Activated CD4-positive, CD25-positive, alpha-beta regulatory T cell treated with anti-CD3 and anti-CD28 coated beads, Interleukin-2, amount 50 U/mL, for 16 hours (primary cell): ENCODE data around the gene SCN4A.

Source experiments
- DNase-seq: peaks from one replicate; pipeline ENCODE4 v3.0.0-alpha.2; 2020; ENCODE audit warnings: low read depth, low spot score

SCN4A gene

DNA sequence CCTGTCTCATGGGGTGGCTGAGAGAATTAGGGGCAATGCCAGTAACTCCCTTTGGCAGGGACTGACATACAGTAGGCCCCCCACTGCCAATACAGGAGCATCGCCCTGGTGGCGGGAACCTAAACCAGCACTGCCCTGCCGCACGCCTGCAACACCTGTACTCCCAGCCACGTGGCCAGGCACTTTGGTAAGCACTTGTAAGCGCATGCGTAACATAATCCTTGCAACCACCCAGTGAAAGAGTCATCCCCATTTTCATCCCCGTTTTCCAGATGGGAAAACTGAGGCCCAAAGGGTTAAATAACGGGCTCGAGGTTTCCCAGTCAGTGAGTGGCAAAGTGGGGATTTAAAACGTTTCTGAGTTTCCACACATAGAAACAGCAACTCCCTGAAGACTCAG, 17.5 kb downstream of the SCN4A start:
- DNase-seq: no peak

DNA sequence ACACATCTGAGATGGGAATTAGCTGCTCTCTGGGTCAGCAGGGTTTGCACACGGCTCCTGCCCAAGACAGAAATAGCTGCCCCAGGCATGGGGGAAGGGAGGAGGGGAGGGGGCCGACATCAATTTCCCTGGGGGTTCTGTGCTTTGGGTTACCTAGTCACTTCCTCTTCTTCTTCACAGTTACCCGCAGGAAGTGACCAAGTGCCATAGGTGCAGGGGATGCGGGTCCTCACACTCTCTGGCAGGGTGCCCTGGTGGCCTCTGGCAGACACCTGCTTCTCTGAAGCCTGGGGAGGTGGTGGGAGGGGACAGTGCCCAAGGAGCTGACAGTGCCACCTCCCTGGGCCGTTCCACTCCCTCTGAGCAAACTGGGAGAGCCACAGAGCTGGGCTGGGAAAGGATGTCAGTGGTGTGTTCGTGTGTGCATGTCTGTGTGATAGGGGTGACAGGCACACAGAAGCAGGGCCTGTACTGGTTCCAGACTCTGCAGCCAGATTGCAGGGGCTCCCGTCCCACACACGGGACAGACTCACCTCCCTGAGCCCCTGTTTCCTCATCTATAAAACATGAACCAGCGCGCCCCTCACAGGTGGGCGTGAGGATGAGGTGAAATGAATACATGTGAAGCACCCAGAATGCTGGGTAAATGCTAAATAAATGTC, 18.2 kb downstream of the SCN4A start:
- no peak for DNase-seq

DNA sequence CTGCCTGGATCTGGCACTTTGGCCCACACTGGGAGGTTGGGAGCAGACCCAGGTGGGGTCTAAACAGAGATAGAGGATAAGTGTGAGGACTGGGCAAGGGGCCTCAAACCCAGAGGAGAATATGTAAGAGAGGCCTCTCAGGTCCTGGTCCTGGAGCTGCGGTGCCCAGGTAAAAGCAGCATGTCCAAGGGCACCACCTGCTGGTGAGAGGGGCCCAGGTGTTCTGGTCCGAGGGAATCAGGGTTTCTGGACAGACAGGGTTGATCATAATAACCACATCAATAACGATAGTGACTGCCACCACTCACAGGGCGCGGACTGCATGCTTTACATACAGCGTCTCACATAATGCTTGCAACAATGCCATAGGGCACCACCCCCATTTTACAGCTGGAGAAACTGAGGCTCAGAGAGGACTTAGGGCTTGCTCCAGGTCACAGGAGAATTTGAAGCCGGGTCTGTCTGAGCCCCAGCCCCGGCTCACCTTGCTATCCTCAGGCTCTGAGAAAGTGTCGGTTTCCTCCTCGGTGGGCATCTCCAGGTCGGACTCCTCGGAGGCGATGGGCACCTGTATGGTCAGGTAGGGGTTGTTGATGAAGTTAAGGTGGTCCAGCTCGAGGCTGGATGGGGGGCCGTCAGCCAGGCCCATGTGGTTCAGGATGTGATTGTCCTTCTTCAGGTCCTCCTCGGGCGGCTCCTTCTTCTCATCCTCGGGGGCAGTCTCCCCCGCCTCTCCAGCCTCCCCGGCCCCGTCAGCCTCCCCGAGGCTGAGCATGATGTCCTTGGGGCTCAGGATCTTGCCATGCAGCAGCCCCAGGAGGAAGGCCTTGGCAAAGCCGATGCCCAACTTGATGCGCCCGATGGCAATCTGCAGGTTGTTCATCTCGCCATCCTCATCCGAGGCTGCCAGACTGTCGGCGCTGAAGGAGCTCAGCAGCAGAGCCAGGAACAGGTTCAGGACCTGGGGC, 21.5 kb downstream of the SCN4A start:
- DNase-seq: no peak

GRCh38 chr17:63949576-63950250, 23.0 kb downstream of the SCN4A start:
- DNase-seq: no peak

DNA sequence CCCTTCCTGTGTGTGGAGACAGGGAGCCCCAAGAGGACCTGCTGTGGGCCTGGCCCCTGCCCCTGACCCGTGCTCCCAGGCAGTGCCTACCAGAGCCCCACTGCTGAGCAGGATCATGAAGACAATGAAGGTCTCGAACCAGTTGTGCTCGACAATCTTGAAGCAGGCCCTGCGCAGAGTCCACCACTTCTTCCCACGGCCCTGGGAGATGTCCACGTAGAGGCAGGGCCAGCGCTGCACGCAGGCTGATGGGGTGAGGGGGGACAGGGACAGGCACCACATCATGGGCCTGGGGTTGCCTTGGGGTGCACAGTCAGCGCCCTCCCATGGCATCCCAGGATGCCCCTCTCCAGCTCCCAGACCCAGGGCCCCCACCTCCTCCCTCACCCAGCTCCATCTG, 24.2 kb downstream of the SCN4A start:
- DNase-seq: no peak

GRCh38 chr17:63947711-63948330, 24.9 kb downstream of the SCN4A start:
- no peak for DNase-seq

DNA sequence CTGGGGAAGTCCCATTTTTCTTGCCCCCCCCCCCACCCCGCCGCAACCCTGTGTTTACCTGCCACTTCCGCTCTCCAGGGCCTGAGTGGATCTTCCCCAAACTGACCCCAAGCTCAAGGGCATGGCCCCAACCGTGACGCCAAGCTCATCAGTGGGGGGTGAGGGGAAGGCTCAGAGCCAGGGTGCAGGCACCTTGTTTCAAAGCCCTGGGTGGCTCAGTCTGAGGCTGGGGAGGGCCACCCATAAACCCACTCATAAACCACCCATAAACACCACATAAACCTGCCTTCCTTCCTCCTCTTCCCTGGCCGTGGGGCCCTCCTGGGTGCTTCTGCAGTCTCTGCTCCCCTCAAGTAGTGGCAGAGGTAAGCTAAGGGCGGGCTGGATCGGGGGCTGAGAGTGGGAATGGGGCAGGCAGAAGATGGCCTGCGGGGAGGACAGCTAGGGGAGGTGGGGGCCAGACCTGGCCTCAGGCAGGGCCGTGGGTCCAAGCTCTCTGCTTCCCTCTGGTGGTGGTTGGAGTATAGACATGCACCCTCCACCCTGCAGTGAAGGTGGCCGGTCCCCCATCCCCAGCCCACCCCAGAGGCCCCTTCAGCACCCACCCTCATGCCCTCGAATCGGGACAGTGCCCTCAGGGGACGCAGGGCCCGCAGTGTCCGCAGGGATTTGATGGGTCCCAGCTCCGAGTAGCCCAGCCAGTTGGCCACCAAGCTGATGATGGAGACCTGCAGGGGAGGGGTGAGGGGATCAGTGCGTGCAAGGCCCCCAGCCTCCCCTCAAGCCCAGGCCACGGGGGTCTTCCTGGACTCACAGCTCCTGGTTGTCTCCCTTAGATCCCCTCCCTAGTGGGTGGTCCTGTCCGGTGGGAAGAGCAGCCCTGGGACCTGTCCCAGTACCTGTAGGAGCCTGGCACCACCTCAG, 26.0 kb downstream of the SCN4A start:
- DNase-seq: no peak

DNA sequence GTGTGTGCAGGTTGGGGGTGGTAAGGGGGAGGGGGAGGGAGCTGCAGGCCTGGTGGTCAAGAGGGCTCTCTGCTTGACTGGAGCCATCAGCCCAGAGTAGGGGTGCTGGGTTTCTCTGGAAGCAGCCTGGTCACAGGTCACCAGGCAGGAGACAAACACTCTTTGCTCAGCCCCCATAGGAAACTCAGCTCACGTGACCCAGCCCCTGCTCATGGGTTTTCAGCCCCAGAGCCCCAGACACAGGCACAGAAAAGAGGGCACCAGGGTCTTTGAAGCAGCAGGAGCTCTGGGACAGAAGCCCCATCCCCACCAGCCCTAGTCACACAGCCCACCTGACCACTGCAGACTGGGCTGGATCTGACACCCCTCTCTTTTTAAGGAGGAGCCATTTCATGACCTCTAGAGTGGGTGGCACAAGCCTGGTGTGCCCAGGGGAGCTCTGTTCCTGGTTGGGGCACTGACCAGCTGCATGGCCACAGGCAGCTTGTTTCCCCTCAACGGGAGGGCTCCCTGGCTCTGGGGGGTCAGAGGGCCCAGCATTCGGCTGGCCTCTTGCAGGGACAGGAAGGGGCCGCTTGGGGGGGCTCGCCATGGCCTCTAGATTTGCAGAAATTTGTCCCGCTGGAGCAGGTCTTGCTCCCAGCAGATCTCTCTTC, 26.8 kb downstream of the SCN4A start:
- no peak for DNase-seq

- DNase-seq: no peak
Observed at GRCh38 chr17:63944736-63945499, 27.8 kb downstream of the SCN4A start.

DNA sequence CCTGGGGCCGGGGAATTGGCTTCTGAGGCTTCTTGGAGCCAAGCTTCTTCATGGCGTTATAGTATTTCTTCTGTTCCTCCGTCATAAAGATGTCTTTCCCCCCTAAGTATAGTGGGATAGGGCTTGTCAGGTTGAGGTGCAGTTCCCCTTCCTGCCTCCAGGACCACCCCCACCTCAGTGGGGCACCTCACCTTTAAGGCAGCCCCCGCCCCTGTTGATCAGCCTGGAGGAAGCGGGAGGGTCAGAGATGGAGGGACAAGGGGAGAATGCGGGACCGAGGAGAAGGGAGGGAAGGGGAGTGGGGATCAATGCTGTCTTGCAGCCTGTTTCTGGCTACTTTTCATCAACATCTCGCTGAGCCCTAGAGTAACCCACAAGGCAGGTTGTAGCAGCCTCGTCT, 29.0 kb downstream of the SCN4A start:
- DNase-seq: no peak

GRCh38 chr17:63942309-63942985, 30.3 kb downstream of the SCN4A start:
- DNase-seq: no peak

DNA sequence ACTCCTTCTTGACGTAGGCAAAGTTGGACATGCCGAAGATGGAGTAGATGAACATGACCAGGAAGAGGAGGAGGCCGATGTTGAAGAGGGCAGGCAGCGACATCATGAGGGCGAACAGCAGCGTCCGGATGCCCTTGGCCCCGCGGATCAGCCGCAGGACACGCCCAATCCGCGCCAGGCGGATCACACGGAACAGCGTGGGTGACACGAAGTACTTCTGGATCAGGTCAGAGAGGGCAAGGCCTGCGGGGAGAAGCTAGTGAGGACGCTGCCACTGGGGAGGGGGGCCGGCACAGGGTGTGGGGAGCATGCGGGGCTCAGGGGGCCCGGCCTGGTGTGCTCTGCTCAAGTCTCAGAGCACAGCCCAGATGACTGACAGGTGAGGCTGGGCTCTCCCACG, 31.0 kb downstream of the SCN4A start:
- DNase-seq: no peak

- no peak for DNase-seq
Observed at GRCh38 chr17:63941162-63941561, 31.6 kb downstream of the SCN4A start.

DNA sequence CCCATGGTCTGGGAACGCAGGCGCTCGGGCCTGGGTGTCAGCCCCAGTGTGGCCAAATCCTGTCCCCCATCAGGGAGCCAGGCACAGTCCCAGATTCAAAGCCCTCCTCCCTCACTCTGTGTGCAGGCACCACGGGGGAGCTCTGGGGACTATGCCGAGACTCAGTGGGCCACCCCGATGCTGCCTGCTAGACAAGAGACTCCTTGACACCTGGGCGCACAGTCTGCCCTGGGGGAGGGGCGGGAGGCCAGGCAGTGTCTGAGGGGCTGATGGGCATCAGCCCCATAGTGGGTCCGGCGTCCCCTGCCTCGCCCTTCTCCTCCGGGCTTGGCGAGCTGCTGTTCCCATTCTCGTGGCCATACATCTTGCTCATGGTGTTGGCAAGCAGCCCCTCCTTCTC, 32.1 kb downstream of the SCN4A start:
- no peak for DNase-seq

- DNase-seq: no peak
Observed at GRCh38 chr17:63939884-63940283, 32.8 kb downstream of the SCN4A start.

GRCh38 chr17:63939401-63939800, 33.3 kb downstream of the SCN4A start:
- no peak for DNase-seq

- DNase-seq: no peak
Observed at GRCh38 chr17:63937920-63938319, 34.8 kb downstream of the SCN4A start.

DNA sequence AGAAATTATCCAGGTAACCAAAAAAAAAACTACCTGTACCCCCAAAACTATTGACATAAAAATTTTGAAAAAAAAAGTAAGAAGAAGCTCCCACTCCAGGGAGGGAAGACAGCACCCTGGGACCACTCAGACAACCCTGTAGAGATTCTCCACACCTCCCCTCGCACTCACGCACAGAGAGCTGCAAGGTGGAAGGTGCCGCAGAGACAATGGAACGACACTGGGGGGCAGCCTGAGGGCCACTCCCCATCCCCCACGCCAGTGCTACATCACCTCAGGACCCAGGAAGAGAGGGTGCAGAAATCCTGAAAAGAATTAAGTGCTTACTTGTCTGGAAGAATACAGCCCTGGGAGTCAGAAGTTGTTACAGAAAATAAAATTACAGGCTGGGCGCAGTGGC, 35.4 kb downstream of the SCN4A start:
- no peak for DNase-seq
